Measurements from ENCODE around the gene CWF19L2. TPM values are rescaled to one million over a fixed set of nuclear protein-coding genes. Genes with fewer than 3 reads are reported as not detected.

Gene CWF19L2
- total and polyA plus RNA-seq, 2 experiments from 2014 or later = 20.3 to 27.2 TPM

DNA sequence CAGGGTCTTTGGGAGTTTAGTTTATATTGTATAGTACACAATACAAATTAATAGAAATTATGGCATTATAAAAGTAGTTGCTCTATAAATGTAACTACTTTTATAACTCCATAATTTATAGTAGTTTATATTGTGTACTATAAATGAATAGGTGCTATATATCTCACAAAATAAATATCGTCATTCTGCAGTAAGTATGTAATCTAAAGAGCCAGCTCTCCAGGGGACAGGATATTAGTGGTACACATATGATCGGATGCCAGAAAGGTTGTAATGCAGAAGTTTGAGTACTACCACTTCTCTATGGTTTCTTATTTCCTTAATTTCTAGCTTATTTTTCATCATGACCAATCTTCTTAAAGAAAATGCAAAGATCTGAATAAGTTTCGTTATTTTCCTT, 20.2 kb upstream of the CWF19L2 start:
- Histone ChIP-seq H3F3A (replicated peaks; ENCODE audit: low read depth) (no peaks in the 10 kb centered on the region), H3K36me3 (ENCODE audit: insufficient read depth) (no peaks in the 10 kb centered on the region), H3K79me2 (replicated peaks; ENCODE audit: insufficient read depth) (no peaks in the 10 kb centered on the region), H3K4me3 (no peak overlapping the region), H3K4me2 (no peak overlapping the region), H4K20me1 (replicated peaks; ENCODE audit: insufficient read depth) (no peaks in the 10 kb centered on the region), H3K4me1 (ENCODE audit: insufficient read depth) (no peaks in the 10 kb centered on the region), H3K27ac (ENCODE audit: low read depth) (no peak overlapping the region), H3K9me2 (ENCODE audit: insufficient read depth) (no peaks in the 10 kb centered on the region), H2AFZ (no peak overlapping the region), H3K27me3 (ENCODE audit: insufficient read depth) (no peaks in the 10 kb centered on the region)
- DNase-seq (ENCODE audit: low spot score) (no peak), ATAC-seq (no peak)
- TF ChIP-seq ZNF331 (CRISPR knock-in tag; IDR thresholded peaks at IDR 0.05; ENCODE audit: low read depth) = no peak
- TF ChIP-seq EZH2 (IDR thresholded peaks at IDR 0.05; ENCODE audit: low read depth, unreplicated experiment) = no peak
- TF ChIP-seq, protein P1, sequence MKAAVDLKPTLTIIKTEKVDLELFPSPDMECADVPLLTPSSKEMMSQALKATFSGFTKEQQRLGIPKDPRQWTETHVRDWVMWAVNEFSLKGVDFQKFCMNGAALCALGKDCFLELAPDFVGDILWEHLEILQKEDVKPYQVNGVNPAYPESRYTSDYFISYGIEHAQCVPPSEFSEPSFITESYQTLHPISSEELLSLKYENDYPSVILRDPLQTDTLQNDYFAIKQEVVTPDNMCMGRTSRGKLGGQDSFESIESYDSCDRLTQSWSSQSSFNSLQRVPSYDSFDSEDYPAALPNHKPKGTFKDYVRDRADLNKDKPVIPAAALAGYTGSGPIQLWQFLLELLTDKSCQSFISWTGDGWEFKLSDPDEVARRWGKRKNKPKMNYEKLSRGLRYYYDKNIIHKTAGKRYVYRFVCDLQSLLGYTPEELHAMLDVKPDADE (IDR thresholded peaks at IDR 0.05) = no peak
- TF ChIP-seq EZH2phosphoT487 (IDR thresholded peaks at IDR 0.05; ENCODE audit: unreplicated experiment) = no peak
- no peak for TF ChIP-seq CREB1 (CRISPR knock-in tag; IDR thresholded peaks at IDR 0.05; ENCODE audit: low read depth)
- TF ChIP-seq, protein P2, sequence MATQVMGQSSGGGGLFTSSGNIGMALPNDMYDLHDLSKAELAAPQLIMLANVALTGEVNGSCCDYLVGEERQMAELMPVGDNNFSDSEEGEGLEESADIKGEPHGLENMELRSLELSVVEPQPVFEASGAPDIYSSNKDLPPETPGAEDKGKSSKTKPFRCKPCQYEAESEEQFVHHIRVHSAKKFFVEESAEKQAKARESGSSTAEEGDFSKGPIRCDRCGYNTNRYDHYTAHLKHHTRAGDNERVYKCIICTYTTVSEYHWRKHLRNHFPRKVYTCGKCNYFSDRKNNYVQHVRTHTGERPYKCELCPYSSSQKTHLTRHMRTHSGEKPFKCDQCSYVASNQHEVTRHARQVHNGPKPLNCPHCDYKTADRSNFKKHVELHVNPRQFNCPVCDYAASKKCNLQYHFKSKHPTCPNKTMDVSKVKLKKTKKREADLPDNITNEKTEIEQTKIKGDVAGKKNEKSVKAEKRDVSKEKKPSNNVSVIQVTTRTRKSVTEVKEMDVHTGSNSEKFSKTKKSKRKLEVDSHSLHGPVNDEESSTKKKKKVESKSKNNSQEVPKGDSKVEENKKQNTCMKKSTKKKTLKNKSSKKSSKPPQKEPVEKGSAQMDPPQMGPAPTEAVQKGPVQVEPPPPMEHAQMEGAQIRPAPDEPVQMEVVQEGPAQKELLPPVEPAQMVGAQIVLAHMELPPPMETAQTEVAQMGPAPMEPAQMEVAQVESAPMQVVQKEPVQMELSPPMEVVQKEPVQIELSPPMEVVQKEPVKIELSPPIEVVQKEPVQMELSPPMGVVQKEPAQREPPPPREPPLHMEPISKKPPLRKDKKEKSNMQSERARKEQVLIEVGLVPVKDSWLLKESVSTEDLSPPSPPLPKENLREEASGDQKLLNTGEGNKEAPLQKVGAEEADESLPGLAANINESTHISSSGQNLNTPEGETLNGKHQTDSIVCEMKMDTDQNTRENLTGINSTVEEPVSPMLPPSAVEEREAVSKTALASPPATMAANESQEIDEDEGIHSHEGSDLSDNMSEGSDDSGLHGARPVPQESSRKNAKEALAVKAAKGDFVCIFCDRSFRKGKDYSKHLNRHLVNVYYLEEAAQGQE (IDR thresholded peaks at IDR 0.05; ENCODE audit: unreplicated experiment) = no peak
- TF ChIP-seq ZNF462 (CRISPR knock-in tag; IDR thresholded peaks at IDR 0.05) = no peak
- no peak for TF ChIP-seq CTCF (conservative IDR thresholded peaks at IDR 0.05; ENCODE audit: low read depth in 2 of 2)
- no peak for TF ChIP-seq STAT1 (IDR thresholded peaks at IDR 0.05; ENCODE audit: unreplicated experiment)
- no peak for TF ChIP-seq NANOG (IDR thresholded peaks at IDR 0.05; ENCODE audit: borderline replicate concordance)
- no peak for TF ChIP-seq ZNF114 (CRISPR knock-in tag; IDR thresholded peaks at IDR 0.05)
- TF ChIP-seq POLR2AphosphoS5 (IDR thresholded peaks at IDR 0.05; ENCODE audit: low read depth) = no peak
- TF ChIP-seq JUNB (IDR thresholded peaks at IDR 0.05; ENCODE audit: unreplicated experiment) = no peak
- Mint-ChIP-seq H3K27me3 (ENCODE audit: insufficient read depth, low read depth, poor library complexity) (no peaks in the 10 kb centered on the region), H3K27ac (no peak overlapping the region), H3K36me3 (ENCODE audit: low read depth) (no peaks in the 10 kb centered on the region), H3K4me1 (peaks cover 2% of the 10 kb centered on the region; the same call in 1 of the 3 replicates), H3K4me3 (no peak overlapping the region), H3K9me3 (no peaks in the 10 kb centered on the region)

Measured in GM23338 (cell line).